T-helper 1 cell treated with Interleukin-12 subunit alpha and Interleukin-12 subunit beta and Interleukin-4 antibody, amounts not matched to agents 30 μg/mL and 1 μg/mL, for 36 hours (primary cell): ENCODE results near the gene AHCYL2.
"Not testable (repeated sequence)": the region's sequence is repeated elsewhere in the genome, so short reads cannot be mapped to it uniquely, and the experiment has no call there.

Source experiments
- H3K27ac Mint-ChIP-seq: one replicate; pipeline ENCODE4 v1.8.0; 2021; ENCODE audit warnings: mild to moderate bottlenecking, mixed read lengths
- H3K27me3 Mint-ChIP-seq: one replicate; pipeline ENCODE4 v1.8.0; 2021; ENCODE audit warnings: low read depth, mixed read lengths
- H3K36me3 Mint-ChIP-seq: one replicate; pipeline ENCODE4 v1.8.0; 2021; ENCODE audit warnings: low read depth, mixed read lengths
- H3K4me1 Mint-ChIP-seq: one replicate; pipeline ENCODE4 v1.8.0; 2021; ENCODE audit warnings: low read depth, mixed read lengths
- H3K4me3 Mint-ChIP-seq: one replicate; pipeline ENCODE4 v1.8.0; 2021; ENCODE audit warnings: mild to moderate bottlenecking, moderate library complexity, mixed read lengths
- H3K9me3 Mint-ChIP-seq: one replicate; pipeline ENCODE4 v1.8.0; 2021; ENCODE audit warnings: mixed read lengths

AHCYL2 gene

DNA sequence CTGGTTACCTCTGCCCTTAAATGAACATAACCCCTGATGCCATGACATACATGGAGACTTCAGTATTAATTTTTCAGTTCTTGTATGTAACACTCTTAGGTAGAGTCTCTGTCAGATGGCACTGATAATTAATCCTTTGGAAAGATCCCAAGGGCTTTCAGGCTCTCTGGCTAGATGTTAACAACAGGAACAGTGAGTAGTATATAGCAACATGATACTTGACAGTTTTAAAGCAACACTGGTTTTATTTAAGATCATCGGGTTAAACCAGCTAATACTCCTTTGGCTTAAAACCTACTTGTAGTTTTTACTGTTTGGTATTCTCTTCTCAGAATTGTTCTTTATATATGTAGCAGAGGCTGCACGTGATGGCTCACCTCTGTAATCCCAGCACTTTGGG, 27.3 kb downstream of the AHCYL2 start:
- Mint-ChIP-seq H3K4me1 (no peaks in the 10 kb centered on the region), H3K27ac (no peak overlapping the region), H3K9me3 (no peaks in the 10 kb centered on the region), H3K4me3 (no peak overlapping the region), H3K36me3 (no peaks in the 10 kb centered on the region), H3K27me3 (peaks cover 4% of the 10 kb centered on the region)

DNA sequence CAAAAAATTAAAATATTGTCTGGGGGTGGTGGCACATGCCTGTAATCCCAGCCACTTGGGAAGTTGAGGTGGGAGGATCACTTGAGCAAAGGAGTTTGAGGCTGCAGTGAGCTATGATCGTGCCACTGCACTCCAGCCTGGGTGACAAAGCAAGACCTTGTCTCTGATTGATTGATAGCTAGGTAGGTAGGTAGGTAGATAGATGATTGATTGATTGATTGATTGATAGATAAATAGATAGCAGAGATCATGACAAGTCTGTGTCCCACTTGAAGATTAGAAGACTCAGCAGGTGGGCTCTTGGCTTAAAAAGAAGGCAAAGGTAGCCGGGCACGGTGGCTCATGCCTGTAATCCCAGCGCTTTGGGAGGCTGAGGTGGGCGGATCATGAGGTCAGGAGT, 27.8 kb downstream of the AHCYL2 start:
- H3K4me1 Mint-ChIP-seq, H3K27me3 Mint-ChIP-seq, H3K27ac Mint-ChIP-seq, H3K9me3 Mint-ChIP-seq, H3K4me3 Mint-ChIP-seq, H3K36me3 Mint-ChIP-seq: not testable (repeated sequence)

DNA sequence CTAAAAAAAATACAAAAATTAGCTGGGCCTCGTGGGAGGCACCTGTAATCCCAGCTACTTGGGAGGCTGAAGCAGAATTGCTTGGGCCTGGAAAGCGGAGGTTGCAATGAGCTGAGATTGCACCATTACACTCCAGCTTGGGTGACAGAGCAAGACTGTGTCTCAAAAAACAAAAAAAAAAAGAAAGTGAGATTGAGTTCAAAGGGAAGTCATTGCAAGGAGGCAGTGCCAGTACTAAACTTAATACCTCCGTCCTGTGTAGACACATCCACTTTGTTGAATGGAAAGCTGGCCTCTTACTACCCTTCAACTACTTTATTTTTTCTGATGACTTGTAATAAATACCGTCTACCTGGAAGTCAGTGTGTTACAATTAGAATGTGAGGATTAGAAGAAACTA, 31.0 kb downstream of the AHCYL2 start:
- Mint-ChIP-seq H3K36me3 (peaks cover 2% of the 10 kb centered on the region), H3K4me3 (no peak overlapping the region), H3K27ac (no peak overlapping the region), H3K4me1 (peaks cover 14% of the 10 kb centered on the region), H3K27me3 (peaks cover 4% of the 10 kb centered on the region), H3K9me3 (no peaks in the 10 kb centered on the region)

DNA sequence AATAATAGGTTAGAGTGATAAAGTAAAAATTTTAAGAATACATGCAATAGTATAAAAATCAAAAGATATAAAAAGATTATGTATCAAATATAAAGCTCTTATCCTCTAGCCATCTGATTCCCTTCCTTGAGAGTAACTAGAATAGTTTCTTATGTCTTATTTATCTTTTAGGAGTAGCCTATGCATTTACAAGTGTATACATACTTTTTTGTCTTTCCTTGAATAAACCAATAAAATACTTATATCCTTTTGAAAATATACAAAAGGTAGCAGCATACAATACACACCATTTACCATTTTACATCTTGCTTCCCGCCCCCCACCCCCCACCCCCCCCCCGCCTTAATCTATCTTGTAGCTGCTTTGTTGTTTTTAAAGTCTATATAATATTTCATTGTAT, 31.4 kb downstream of the AHCYL2 start:
- H3K27ac Mint-ChIP-seq: no peak overlapping the region
- H3K27me3 Mint-ChIP-seq: peaks cover 4% of the 10 kb centered on the region
- no peak overlapping the region for H3K4me3 Mint-ChIP-seq
- peaks cover 2% of the 10 kb centered on the region for H3K36me3 Mint-ChIP-seq
- H3K4me1 Mint-ChIP-seq: peaks cover 14% of the 10 kb centered on the region
- H3K9me3 Mint-ChIP-seq: no peaks in the 10 kb centered on the region

DNA sequence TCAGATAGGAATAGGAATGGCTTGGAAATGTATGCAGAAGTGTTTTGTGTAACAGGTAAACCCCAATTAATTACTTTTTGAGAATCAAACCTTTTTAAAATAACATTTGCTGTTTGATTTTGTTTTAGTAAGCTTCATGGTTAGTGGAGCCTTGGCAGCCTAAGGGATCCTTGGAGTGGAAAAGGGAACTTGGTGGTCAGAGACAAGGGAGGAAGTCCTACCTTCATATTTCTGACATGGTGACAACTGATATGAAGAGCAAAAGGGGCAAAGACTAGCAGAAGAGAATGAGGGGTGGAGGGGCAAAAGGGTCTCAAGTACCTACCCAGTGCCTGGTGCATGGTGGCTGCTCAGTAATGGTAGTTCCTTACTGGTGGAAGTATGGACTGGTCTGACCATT, 32.3 kb downstream of the AHCYL2 start:
- no peak overlapping the region for H3K4me3 Mint-ChIP-seq
- H3K9me3 Mint-ChIP-seq: no peaks in the 10 kb centered on the region
- peaks cover 2% of the 10 kb centered on the region for H3K36me3 Mint-ChIP-seq
- peaks cover 16% of the 10 kb centered on the region for H3K4me1 Mint-ChIP-seq
- H3K27ac Mint-ChIP-seq: no peak overlapping the region
- peaks cover 4% of the 10 kb centered on the region for H3K27me3 Mint-ChIP-seq

DNA sequence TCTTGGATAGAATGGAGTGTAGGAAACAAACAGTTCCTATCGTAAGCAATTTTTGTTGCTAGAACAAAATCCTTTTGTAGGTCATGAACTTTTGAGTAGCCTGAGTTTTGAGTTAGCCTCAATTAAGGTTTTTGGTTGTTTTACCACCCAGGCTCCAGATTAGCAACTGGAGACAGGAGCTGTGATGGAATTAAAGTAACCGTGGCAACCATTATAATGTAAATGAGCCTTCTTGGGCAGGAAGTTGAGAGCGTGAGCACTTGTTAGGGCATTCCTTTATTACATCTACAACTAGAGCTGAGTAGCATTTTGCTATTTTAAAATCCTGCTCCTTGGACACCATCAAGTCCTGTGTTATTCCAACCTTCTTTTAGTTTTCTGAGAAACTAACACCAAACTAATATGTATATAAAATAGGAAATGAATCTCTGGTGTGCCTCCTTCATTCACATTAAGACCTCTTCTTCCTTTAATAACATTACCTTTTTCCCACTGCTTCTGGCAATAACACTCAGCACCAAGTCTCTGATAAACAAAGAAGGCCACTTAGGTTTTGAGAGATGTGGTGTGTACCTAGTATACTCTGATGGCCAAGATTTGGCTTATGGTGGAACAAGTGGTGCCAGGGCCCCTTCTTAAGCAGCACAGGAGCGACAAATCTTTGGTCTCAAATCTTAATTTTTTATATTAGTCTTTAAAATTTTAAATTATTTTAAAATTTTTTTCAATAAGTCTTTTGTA, 34.0 kb downstream of the AHCYL2 start:
- Mint-ChIP-seq H3K27ac (no peak overlapping the region), H3K4me3 (no peak overlapping the region), H3K4me1 (peaks cover 25% of the 10 kb centered on the region), H3K27me3 (no peaks in the 10 kb centered on the region), H3K36me3 (peaks cover 2% of the 10 kb centered on the region), H3K9me3 (no peaks in the 10 kb centered on the region)

DNA sequence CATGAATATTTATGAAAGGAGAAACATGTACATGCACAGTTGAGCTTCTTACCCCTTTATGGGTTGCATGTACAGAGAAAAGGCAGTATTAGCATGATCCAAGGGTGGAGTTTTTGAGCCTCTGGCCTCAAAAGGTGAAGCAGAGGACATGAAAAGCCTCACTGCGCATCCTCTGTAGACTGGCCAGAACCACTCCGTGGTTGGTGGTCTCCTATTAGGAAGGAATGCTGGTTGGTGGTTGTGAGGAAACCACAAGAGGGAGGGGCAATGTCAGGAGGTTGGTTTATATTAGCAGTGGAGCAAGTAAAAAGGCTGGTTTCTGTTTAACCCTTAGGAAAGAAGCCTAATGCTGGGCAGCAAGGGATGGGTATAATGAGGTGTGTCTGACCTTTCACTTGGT, 37.5 kb downstream of the AHCYL2 start:
- Mint-ChIP-seq H3K27ac (no peak overlapping the region), H3K9me3 (no peaks in the 10 kb centered on the region), H3K36me3 (peaks cover 2% of the 10 kb centered on the region), H3K4me1 (peaks cover 25% of the 10 kb centered on the region), H3K27me3 (no peaks in the 10 kb centered on the region), H3K4me3 (no peak overlapping the region)

DNA sequence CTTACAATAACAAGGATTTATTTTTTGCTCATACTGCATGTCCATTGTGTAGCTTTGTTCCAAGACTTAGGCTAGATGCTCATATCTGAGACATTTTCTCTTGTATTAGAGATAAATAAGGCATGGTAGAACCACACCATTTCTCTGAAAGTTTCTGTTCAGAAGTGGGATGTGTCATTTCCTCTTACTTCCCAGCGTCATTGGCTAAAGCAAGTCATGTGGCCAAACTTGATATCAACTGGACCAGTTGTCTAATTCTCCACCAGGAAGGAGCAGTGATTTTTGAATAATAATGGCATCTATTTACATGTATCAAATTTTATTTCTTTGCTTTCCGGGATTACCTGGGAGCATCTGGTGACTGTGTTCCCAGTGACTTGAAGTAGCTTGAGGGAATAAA, 38.3 kb downstream of the AHCYL2 start:
- Mint-ChIP-seq H3K27me3 (peaks cover 4% of the 10 kb centered on the region), H3K36me3 (peaks cover 2% of the 10 kb centered on the region), H3K4me1 (peaks cover 25% of the 10 kb centered on the region), H3K4me3 (no peak overlapping the region), H3K9me3 (no peaks in the 10 kb centered on the region), H3K27ac (no peak overlapping the region)

DNA sequence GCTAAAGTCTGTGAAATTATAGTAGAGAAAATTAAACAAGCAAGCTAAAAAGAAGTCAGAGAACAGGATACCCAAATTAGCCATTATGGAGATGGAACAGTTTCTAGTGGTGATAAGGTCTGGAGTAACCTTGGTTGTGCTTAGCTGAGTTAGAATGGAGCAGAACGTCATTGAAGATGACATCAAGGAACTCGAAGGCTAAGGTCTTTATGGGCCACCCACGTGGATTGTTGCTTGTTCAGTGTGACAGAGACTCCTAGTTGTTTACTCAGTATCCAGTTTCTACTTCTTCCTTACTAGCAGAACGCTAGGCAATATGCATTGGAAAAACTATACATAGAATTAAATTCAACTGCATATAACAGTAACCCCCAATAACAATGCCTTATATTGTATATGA, 39.7 kb downstream of the AHCYL2 start:
- H3K9me3 Mint-ChIP-seq: no peaks in the 10 kb centered on the region
- peaks cover 2% of the 10 kb centered on the region for H3K36me3 Mint-ChIP-seq
- H3K4me3 Mint-ChIP-seq: no peak overlapping the region
- peaks cover 4% of the 10 kb centered on the region for H3K27me3 Mint-ChIP-seq
- peaks cover 17% of the 10 kb centered on the region for H3K4me1 Mint-ChIP-seq
- no peak overlapping the region for H3K27ac Mint-ChIP-seq

DNA sequence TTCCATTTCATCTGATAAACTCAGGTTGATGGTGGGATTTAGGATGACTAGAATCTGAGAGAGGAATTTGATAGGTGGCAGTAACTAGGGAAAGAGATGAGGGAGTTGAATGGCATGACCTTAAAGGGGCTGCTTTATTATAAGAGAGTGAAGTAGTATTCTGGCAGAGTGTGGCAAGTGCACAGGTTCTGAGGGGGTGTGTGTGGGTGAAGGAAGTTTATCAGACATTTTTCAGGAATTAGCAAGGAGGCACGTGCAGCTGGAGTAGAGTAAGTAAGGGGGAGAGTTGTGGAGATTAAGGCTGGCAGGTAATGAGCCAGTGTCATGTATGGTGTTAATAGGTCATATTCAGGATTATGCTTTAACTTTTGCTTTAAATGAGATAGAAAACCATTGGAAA, 40.5 kb downstream of the AHCYL2 start:
- H3K27ac Mint-ChIP-seq: no peak overlapping the region
- peaks cover 4% of the 10 kb centered on the region for H3K27me3 Mint-ChIP-seq
- no peak overlapping the region for H3K4me3 Mint-ChIP-seq
- no peaks in the 10 kb centered on the region for H3K9me3 Mint-ChIP-seq
- H3K4me1 Mint-ChIP-seq: peaks cover 12% of the 10 kb centered on the region
- no peaks in the 10 kb centered on the region for H3K36me3 Mint-ChIP-seq

DNA sequence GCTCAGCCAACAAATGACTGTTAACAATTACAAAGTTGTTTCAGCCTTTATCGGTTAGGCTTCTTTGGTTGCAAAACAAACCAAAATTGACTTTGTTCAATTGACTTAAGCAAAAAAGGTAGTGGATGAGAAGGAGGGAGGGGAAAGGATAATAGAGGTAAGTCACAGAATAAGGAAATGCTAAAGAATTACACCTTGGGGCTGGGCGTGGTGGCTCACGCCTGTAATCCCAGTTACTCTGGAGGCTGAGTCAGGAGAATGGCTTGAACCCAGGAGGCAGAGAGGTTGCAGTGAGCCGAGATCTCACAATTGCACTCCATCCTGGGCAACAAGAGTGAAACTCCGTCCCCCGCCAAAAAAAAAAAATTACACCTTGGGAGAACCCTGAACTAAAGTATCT, 41.4 kb downstream of the AHCYL2 start:
- Mint-ChIP-seq H3K27me3 (peaks cover 4% of the 10 kb centered on the region), H3K36me3 (no peaks in the 10 kb centered on the region), H3K4me1 (peaks cover 10% of the 10 kb centered on the region), H3K4me3 (no peak overlapping the region), H3K27ac (no peak overlapping the region), H3K9me3 (no peaks in the 10 kb centered on the region)

DNA sequence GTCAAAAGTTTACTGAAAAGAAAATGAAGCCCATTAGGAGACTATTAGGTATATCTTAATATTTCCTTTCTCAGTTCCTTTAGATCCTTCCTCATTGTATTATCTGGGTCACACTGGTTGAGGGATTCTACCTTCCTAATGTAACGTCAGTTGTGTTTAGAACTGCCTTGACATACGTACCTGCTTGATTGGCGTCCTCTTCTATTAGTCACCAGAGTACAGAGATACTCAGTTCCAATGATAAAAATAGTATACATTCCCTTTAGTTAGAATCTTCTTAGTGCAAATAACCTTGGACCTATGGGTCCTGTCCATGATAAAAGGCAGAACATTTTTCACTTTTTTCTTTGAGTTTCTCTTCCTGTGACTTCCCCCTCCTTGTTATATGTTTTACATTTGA, 45.2 kb downstream of the AHCYL2 start:
- Mint-ChIP-seq H3K27me3 (peaks cover 4% of the 10 kb centered on the region), H3K27ac (no peak overlapping the region), H3K4me1 (peaks cover 5% of the 10 kb centered on the region), H3K9me3 (no peaks in the 10 kb centered on the region), H3K4me3 (no peak overlapping the region), H3K36me3 (no peaks in the 10 kb centered on the region)

DNA sequence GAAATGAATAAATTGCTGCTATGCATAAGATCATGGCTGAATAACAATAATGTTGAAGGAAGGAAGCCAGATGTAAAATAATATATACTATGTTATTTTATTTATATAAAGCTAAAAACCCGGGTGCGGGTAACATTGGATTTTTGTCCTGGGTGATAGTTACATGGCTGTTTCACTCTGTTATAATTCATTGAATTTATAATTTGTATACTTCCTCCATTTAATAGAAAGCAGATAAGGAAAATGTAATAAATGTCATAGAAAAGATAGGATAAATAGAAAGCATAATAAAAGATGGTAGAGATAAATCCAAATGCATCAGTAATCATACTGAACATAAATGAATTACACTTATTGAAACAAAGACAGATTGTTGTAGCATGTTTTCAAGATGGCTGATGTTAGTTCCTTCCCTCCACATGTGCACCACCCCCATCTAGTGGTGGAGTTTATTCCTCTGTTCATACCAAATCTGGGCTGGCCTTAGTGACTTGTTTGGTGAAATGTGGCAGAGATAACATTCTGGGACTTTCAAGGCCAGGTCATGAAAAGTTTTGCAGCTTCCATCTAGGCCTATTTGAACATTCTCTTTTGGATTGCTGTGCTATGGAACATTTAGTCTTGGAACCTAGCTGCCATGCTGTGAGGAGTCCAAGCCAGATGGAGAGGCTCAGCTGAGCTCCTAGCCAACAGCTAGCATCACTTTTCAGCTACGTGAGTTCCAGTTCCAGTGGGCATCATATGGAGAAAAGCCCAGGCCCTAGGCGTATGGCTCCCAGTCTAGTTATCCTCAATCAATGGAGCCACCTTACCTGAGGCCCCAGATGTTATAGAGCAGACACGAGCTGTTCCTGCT, 46.9 kb downstream of the AHCYL2 start:
- Mint-ChIP-seq H3K27ac (peak overlapping the region; percentile 36), H3K27me3 (peaks cover 4% of the 10 kb centered on the region), H3K4me1 (peaks cover 5% of the 10 kb centered on the region), H3K4me3 (peak overlapping the region; percentile 34), H3K36me3 (no peaks in the 10 kb centered on the region), H3K9me3 (no peaks in the 10 kb centered on the region)

DNA sequence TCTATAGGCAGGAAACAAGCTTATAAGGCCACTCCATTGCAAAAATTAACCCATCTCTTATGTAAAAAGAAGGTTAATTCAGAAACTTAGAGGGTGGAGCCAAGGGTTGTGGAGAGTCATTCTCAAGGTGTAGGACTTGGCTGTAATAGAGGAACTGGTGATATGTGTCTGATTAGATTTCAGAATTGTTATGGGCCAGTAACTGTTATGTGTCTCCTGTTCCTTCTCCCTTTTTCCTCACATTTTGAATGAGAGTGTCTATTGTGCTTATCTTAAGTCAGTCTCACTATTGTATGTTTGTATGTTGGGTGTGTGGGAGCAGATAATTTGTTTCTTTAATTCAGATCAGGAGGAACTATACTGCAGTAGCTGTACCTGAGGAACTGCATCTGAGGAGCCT, 49.1 kb downstream of the AHCYL2 start:
- no peaks in the 10 kb centered on the region for H3K36me3 Mint-ChIP-seq
- peaks cover 5% of the 10 kb centered on the region for H3K4me1 Mint-ChIP-seq
- H3K4me3 Mint-ChIP-seq: no peak overlapping the region
- H3K27me3 Mint-ChIP-seq: no peaks in the 10 kb centered on the region
- no peaks in the 10 kb centered on the region for H3K9me3 Mint-ChIP-seq
- no peak overlapping the region for H3K27ac Mint-ChIP-seq

DNA sequence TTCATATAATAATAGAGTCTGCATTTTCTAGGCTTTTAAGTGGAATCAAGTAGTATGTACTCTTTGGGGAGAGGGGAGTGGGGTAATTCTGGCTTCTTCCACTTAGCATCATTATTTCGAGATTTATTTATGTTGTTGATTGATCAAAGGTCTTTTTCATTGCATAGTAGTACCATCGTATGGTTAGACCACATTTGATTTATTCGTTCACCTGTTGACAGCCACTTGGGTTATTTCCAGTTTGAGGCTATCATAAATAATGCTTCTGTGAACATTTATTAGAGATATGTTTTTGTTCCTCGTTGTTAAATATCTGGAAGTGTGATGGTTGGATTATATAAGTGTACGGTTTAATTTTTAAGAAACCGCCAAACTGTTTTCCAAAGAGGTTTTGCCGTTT, 52.8 kb downstream of the AHCYL2 start:
- no peak overlapping the region for H3K27ac Mint-ChIP-seq
- H3K4me3 Mint-ChIP-seq: no peak overlapping the region
- no peaks in the 10 kb centered on the region for H3K9me3 Mint-ChIP-seq
- H3K27me3 Mint-ChIP-seq: no peaks in the 10 kb centered on the region
- no peaks in the 10 kb centered on the region for H3K36me3 Mint-ChIP-seq
- H3K4me1 Mint-ChIP-seq: no peaks in the 10 kb centered on the region
